GM18858 (cell line): Measurements from ENCODE around the gene TMED1.

Source experiments
- ATAC-seq: cut with Tn5 transposase; IDR thresholded peaks from one replicate; pipeline ENCODE4 v1.9.1; 2021; ENCODE audit not compliant: unreplicated experiment

The TMED1 gene

GRCh38 chr19:10812902-10813404, 23.1 kb downstream of the TMED1 start:
- no peak for ATAC-seq

GRCh38 chr19:10812196-10812595, 23.8 kb downstream of the TMED1 start:
- no peak for ATAC-seq

- no peak for ATAC-seq
Observed at GRCh38 chr19:10811391-10812111, 24.5 kb downstream of the TMED1 start.

- ATAC-seq, result no peak
Observed at GRCh38 chr19:10809651-10810285, 26.2 kb downstream of the TMED1 start.

- ATAC-seq, result no peak
Observed at GRCh38 chr19:10808937-10809649, 26.9 kb downstream of the TMED1 start.

GRCh38 chr19:10805758-10806247, 30.2 kb downstream of the TMED1 start:
- ATAC-seq, result no peak

GRCh38 chr19:10805065-10805757, 30.8 kb downstream of the TMED1 start:
- no peak for ATAC-seq

GRCh38 chr19:10803252-10803651, 32.8 kb downstream of the TMED1 start:
- ATAC-seq, result no peak

- no peak for ATAC-seq
Observed at GRCh38 chr19:10802479-10802878, 33.5 kb downstream of the TMED1 start.

GRCh38 chr19:10800488-10800887, 35.5 kb downstream of the TMED1 start:
- ATAC-seq, result no peak

GRCh38 chr19:10797541-10798256, 38.3 kb downstream of the TMED1 start:
- ATAC-seq, result no peak

GRCh38 chr19:10797078-10797477, 38.9 kb downstream of the TMED1 start:
- ATAC-seq, result no peak

GRCh38 chr19:10796653-10797052, 39.4 kb downstream of the TMED1 start:
- no peak for ATAC-seq

- ATAC-seq, result no peak
Observed at GRCh38 chr19:10789866-10790265, 46.1 kb downstream of the TMED1 start.

- no peak for ATAC-seq
Observed at GRCh38 chr19:10788146-10788545, 47.9 kb downstream of the TMED1 start.

GRCh38 chr19:10784257-10784656, 51.8 kb downstream of the TMED1 start:
- no peak for ATAC-seq

GRCh38 chr19:10782795-10783194, 53.2 kb downstream of the TMED1 start:
- ATAC-seq, result no peak
